ENCODE data around the gene ANXA3. TPM values are rescaled to one million over a fixed set of nuclear protein-coding genes. Genes with fewer than 3 reads are reported as not detected.

ANXA3 gene
- total and polyA plus RNA-seq, 2 donors (not counting 1 experiment from before 2014, with no cell fraction given) = not detected

DNA sequence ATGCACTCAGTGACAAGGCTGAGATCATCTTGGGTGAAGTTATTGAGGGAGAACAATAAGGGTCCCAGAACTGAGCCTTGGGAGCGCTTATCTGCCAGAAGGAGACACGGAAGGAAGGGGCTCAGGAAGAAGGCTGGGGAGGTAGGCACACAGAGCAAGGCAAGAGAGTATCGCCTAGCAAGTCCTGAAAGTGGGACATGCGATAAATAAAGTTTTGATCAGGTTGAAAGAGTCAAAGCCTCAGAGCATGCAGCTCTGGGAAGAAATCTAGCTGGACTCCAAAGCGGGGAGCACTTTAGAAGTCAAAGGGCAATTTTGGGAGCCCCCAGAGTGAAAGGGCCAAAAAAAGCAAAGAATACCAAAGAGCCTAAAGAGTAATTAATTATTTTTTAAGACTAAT lies 17.7 kb upstream of the ANXA3 start:
- Histone ChIP-seq H3K27me3 (replicated peaks in 1 of 4; ENCODE audit: control extremely low read depth in 1 of 4, control insufficient read depth in 3 of 4, insufficient read depth in 4 of 4, low read length in 3 of 4) (peaks cover 0 to 6% (median 0%) of the 10 kb centered on the region in 4 experiments), H3K36me3 (replicated peaks in 1 of 2; ENCODE audit: control extremely low read depth in 1 of 2, control insufficient read depth in 1 of 2, extremely low read depth in 1 of 2, insufficient read depth in 2 of 2, low read length in 1 of 2) (no peaks in the 10 kb centered on the region), H3K27ac (ENCODE audit: low read length in 2 of 2) (no peak overlapping the region), H3K4me1 (ENCODE audit: control insufficient read depth in 2 of 2, insufficient read depth in 2 of 2, low read length in 2 of 2) (no peaks in the 10 kb centered on the region), H4K20me1 (ENCODE audit: control insufficient read depth, insufficient read depth, low read length, poor library complexity, severe bottlenecking) (no peaks in the 10 kb centered on the region), H3K4me3 (ENCODE audit: control extremely low read depth in 1 of 5, extremely low read depth in 1 of 5, insufficient read depth in 1 of 5, low read depth in 2 of 5, low read length in 4 of 5) (no peak overlapping the region), H3K79me2 (ENCODE audit: control insufficient read depth, insufficient read depth, low read length) (no peaks in the 10 kb centered on the region), H3K4me2 (replicated peaks; ENCODE audit: low read depth, low read length, poor library complexity, severe bottlenecking) (no peak overlapping the region), H2AFZ (ENCODE audit: insufficient read depth, low read depth, low read length, poor library complexity, severe bottlenecking) (no peak overlapping the region), H3K9me3 (ENCODE audit: control extremely low read depth in 1 of 3, control insufficient read depth in 2 of 3, insufficient read depth in 1 of 3, low read length in 2 of 3) (peaks cover 0 to 1% (median 0%) of the 10 kb centered on the region in 3 donors), H3K9ac (ENCODE audit: low read length) (no peak overlapping the region)
- ChIA-PET POLR2A (no interaction called here), CTCF (no interaction called here)
- Mint-ChIP-seq H3K27ac (no peak overlapping the region), H3K4me3 (no peak overlapping the region), H3K4me1 (no peaks in the 10 kb centered on the region), H3K9me3 (ENCODE audit: insufficient read depth) (no peaks in the 10 kb centered on the region), H3K27me3 (peaks cover 3% of the 10 kb centered on the region)
- 85% methylated on average over 4 of the region's 5 CpGs for WGBS (ENCODE audit: insufficient coverage)
- TF ChIP-seq, protein P1, sequence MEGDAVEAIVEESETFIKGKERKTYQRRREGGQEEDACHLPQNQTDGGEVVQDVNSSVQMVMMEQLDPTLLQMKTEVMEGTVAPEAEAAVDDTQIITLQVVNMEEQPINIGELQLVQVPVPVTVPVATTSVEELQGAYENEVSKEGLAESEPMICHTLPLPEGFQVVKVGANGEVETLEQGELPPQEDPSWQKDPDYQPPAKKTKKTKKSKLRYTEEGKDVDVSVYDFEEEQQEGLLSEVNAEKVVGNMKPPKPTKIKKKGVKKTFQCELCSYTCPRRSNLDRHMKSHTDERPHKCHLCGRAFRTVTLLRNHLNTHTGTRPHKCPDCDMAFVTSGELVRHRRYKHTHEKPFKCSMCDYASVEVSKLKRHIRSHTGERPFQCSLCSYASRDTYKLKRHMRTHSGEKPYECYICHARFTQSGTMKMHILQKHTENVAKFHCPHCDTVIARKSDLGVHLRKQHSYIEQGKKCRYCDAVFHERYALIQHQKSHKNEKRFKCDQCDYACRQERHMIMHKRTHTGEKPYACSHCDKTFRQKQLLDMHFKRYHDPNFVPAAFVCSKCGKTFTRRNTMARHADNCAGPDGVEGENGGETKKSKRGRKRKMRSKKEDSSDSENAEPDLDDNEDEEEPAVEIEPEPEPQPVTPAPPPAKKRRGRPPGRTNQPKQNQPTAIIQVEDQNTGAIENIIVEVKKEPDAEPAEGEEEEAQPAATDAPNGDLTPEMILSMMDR (IDR thresholded peaks at IDR 0.05) = no peak
- TF ChIP-seq EZH2 (IDR thresholded peaks at IDR 0.05; ENCODE audit: borderline replicate concordance, insufficient read depth, low read depth, low read length, poor library complexity, severe bottlenecking) = no peak
- ATAC-seq (ENCODE audit: low read depth) (no peak), DNase-seq (no peak)
- intact Hi-C loops (cut with micrococcal nuclease) = no loop called here

DNA sequence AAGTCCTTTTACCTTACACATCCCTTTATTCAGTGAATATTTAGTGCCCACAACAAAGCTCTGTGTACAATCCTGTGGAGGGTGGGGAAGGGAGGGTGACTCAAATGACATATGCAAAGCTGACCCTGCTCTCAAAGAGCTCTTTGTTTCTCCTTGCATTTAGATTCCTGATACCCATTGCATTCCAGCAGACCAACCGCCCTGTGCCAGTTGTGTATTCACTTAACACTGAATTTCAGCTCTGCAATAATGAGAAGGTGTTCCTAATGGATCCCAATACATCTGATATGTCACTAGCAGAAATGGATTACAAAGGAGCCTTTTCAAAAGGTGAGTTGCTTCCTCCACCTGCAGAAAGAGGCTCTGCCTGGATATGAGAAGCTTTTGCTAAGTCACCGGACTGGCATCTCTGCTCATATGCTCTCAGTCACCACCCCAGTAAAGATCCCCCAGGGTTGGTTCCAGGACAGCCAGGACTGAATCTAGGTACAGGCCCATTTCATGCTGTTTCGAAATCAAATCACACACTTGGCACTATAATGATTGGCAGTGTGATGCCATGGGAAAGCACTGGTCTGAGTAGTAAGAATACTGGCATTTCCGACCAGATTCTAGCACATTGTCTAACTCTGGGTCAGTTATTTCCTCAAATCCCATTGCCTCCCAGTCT lies 17.1 kb upstream of the ANXA3 start:
- no peaks in the 10 kb centered on the region for H3K79me2 ChIP-seq (ENCODE audit: control insufficient read depth, insufficient read depth, low read length)
- no peak overlapping the region for H3K4me2 ChIP-seq (replicated peaks; ENCODE audit: low read depth, low read length, poor library complexity, severe bottlenecking)
- H3K36me3 ChIP-seq (replicated peaks in 1 of 2; ENCODE audit: control extremely low read depth in 1 of 2, control insufficient read depth in 1 of 2, extremely low read depth in 1 of 2, insufficient read depth in 2 of 2, low read length in 1 of 2) = no peaks in the 10 kb centered on the region
- 84% methylated on average over 3 of the region's 4 CpGs for WGBS (ENCODE audit: insufficient coverage)
- H3K4me3 Mint-ChIP-seq = no peak overlapping the region
- no peaks in the 10 kb centered on the region for H3K4me1 ChIP-seq (ENCODE audit: control insufficient read depth in 2 of 2, insufficient read depth in 2 of 2, low read length in 2 of 2)
- no peak for TF ChIP-seq EZH2 (IDR thresholded peaks at IDR 0.05; ENCODE audit: borderline replicate concordance, insufficient read depth, low read depth, low read length, poor library complexity, severe bottlenecking)
- no peaks in the 10 kb centered on the region for H3K4me1 Mint-ChIP-seq
- H4K20me1 ChIP-seq (ENCODE audit: control insufficient read depth, insufficient read depth, low read length, poor library complexity, severe bottlenecking) = no peaks in the 10 kb centered on the region
- H2AFZ ChIP-seq (ENCODE audit: insufficient read depth, low read depth, low read length, poor library complexity, severe bottlenecking) = no peak overlapping the region
- peaks cover 0 to 4% (median 0%) of the 10 kb centered on the region in 4 experiments for H3K27me3 ChIP-seq (replicated peaks in 1 of 4; ENCODE audit: control extremely low read depth in 1 of 4, control insufficient read depth in 3 of 4, insufficient read depth in 4 of 4, low read length in 3 of 4)
- H3K9ac ChIP-seq (ENCODE audit: low read length) = no peak overlapping the region
- intact Hi-C loops (cut with micrococcal nuclease) = no loop called here
- H3K9me3 Mint-ChIP-seq (ENCODE audit: insufficient read depth) = no peaks in the 10 kb centered on the region
- ChIA-PET POLR2A (no interaction called here), CTCF (no interaction called here)
- peaks cover 8% of the 10 kb centered on the region for H3K27me3 Mint-ChIP-seq
- no peak overlapping the region for H3K27ac ChIP-seq (ENCODE audit: low read length in 2 of 2)
- H3K4me3 ChIP-seq (ENCODE audit: control extremely low read depth in 1 of 5, extremely low read depth in 1 of 5, insufficient read depth in 1 of 5, low read depth in 2 of 5, low read length in 4 of 5) = no peak overlapping the region
- no peak for DNase-seq
- H3K27ac Mint-ChIP-seq = no peak overlapping the region
- peaks cover 0 to 1% (median 0%) of the 10 kb centered on the region in 3 donors for H3K9me3 ChIP-seq (ENCODE audit: control extremely low read depth in 1 of 3, control insufficient read depth in 2 of 3, insufficient read depth in 1 of 3, low read length in 2 of 3)
- ATAC-seq (ENCODE audit: low read depth) = no peak

Data from B cell (primary cell).